Left ventricle myocardium inferior (tissue), 1 donor: ENCODE measurements around the gene ELL2. TPM values are rescaled to one million over a fixed set of nuclear protein-coding genes. Genes with fewer than 3 reads are reported as not detected.

Experiments
- DNase-seq: peaks from one replicate; pipeline ENCODE4 v3.0.0-alpha.2; 2020
- H3K27ac ChIP-seq: fragments of 200-600 bp; replicated peaks from 2 replicates; pipeline ENCODE4 v1.8.0; 2021
- H3K27me3 ChIP-seq: fragments of 200-600 bp; 2 replicates; pipeline ENCODE4 v1.8.0; 2021; ENCODE audit warnings: low read depth
- H3K36me3 ChIP-seq: fragments of 200-600 bp; 2 replicates; pipeline ENCODE4 v1.8.0; 2021
- H3K4me1 ChIP-seq: fragments of 200-600 bp; 2 replicates; pipeline ENCODE4 v1.8.0; 2021
- H3K4me3 ChIP-seq: fragments of 200-600 bp; 2 replicates; pipeline ENCODE4 v1.8.0; 2021; ENCODE audit warnings: mild to moderate bottlenecking, moderate library complexity
- H3K9me3 ChIP-seq: fragments of 200-600 bp; replicated peaks from 2 replicates; pipeline ENCODE4 v1.8.0; 2021
- CTCF ChIP-seq: fragments of 200-600 bp; IDR thresholded peaks from 2 replicates; pipeline ENCODE4 v1.8.0; 2021; ENCODE audit warnings: antibody characterized with exemption, mild to moderate bottlenecking, borderline replicate concordance
- intact Hi-C: fragments of 100-400 bp; cut with micrococcal nuclease; formaldehyde crosslinking; loops from one replicate; pipeline ENCODE4 v1.11.0; 2022
- total RNA-seq: library from RNA; stranded (reverse); fragmentation: NEBNext Ultra II Directional; extraction: Animal tissue kit (Norgen Biotek cat#: 25700); gene quantifications from one replicate; pipeline ENCODE4 v1.2.1, GENCODE V29; 2021
- donor health status: DM: no; HTN: yes; CAD: no; lungs with severe emphysema.

Gene ELL2
- total RNA-seq, 1 donor from 2014 or later = 21.0 TPM

- no peak overlapping the region for H3K4me3 ChIP-seq
- TF ChIP-seq CTCF = no peak
- H3K9me3 ChIP-seq = no peaks in the 10 kb centered on the region
- peaks cover 37% of the 10 kb centered on the region for H3K36me3 ChIP-seq
- H3K27me3 ChIP-seq = no peaks in the 10 kb centered on the region
- no peaks in the 10 kb centered on the region for H3K4me1 ChIP-seq
- intact Hi-C loops = no loop called here
- no peak for DNase-seq
- no peak overlapping the region for H3K27ac ChIP-seq
Observed at GRCh38 chr5:95886340-95887044, 75.2 kb downstream of the ELL2 start.

GRCh38 chr5:95884511-95884910 is 77.1 kb downstream of the ELL2 start:
- TF ChIP-seq CTCF = no peak
- H3K27ac ChIP-seq = no peak overlapping the region
- no peak for DNase-seq
- no peaks in the 10 kb centered on the region for H3K4me1 ChIP-seq
- H3K27me3 ChIP-seq = no peaks in the 10 kb centered on the region
- peaks cover 17% of the 10 kb centered on the region for H3K36me3 ChIP-seq
- no peak overlapping the region for H3K4me3 ChIP-seq
- intact Hi-C loops = no loop called here
- no peaks in the 10 kb centered on the region for H3K9me3 ChIP-seq

- no peak overlapping the region for H3K4me3 ChIP-seq
- H3K4me1 ChIP-seq = no peaks in the 10 kb centered on the region
- no peak for DNase-seq
- H3K9me3 ChIP-seq = no peaks in the 10 kb centered on the region
- no peaks in the 10 kb centered on the region for H3K27me3 ChIP-seq
- H3K36me3 ChIP-seq = peaks cover 12% of the 10 kb centered on the region
- intact Hi-C loops = no loop called here
- no peak for TF ChIP-seq CTCF
- H3K27ac ChIP-seq = no peak overlapping the region
Observed at GRCh38 chr5:95884017-95884325, 77.7 kb downstream of the ELL2 start.

GRCh38 chr5:95883185-95884016 is 78.2 kb downstream of the ELL2 start:
- Histone ChIP-seq H3K4me3 (no peak overlapping the region), H3K27ac (no peak overlapping the region), H3K9me3 (no peaks in the 10 kb centered on the region), H3K4me1 (no peaks in the 10 kb centered on the region), H3K36me3 (peaks cover 6% of the 10 kb centered on the region), H3K27me3 (no peaks in the 10 kb centered on the region)
- intact Hi-C loops = no loop called here
- no peak for DNase-seq
- no peak for TF ChIP-seq CTCF

- Histone ChIP-seq H3K4me3 (no peak overlapping the region), H3K27ac (peak overlapping the region; percentile 27), H3K27me3 (no peaks in the 10 kb centered on the region), H3K36me3 (no peaks in the 10 kb centered on the region), H3K4me1 (no peaks in the 10 kb centered on the region), H3K9me3 (no peaks in the 10 kb centered on the region)
- TF ChIP-seq CTCF = no peak
- intact Hi-C loops = no loop called here
- no peak for DNase-seq
Observed at GRCh38 chr5:95881833-95882232, 79.8 kb downstream of the ELL2 start.
